HCT116 (cell line): ENCODE measurements around the gene ENDOD1. TPM values are rescaled to one million over a fixed set of nuclear protein-coding genes. Genes with fewer than 3 reads are reported as not detected.

Source experiments
- ATAC-seq: fragments of 200-7000 bp; cut with Tn5 transposase; 2 replicates; pipeline ENCODE4 v1.9.1; 2020; ENCODE audit warnings: mild to moderate bottlenecking, moderate library complexity
- BruUV-seq: library from RNA; stranded (reverse); fragments of 400-500 nt; replicated peaks from 2 replicates; lab custom pipeline; 2021; lab: Mats Ljungman, UMichigan
- CTCF ChIA-PET: fragments of 300-600 bp; sonication (Branson Sonifier 250); formaldehyde crosslinking; loops from one replicate; lab custom pipeline; 2021; ENCODE audit warnings: antibody characterized with exemption; lab: Charles Lee
- POLR2A ChIA-PET: fragments of 300-600, 350-600 bp; sonication (Branson Sonifier 250); formaldehyde crosslinking; loops from one replicate; lab custom pipeline; 2021; ENCODE audit warnings: antibody characterized with exemption; lab: Charles Lee
- RAD21 ChIA-PET, 2 experiments: fragments of 300-600 bp; sonication (Branson Sonifier 250); formaldehyde crosslinking; loops; one replicate each; lab custom pipeline; 2023; ENCODE audit warnings: low total read pairs in 2 of 2; ENCODE audit not compliant: uncharacterized antibody in 2 of 2, unreplicated experiment in 2 of 2, low non-redundant PET in 1 of 2; lab: Charles Lee
- DNase-seq: peaks from one replicate; pipeline ENCODE4 v3.0.0-alpha.2; 2010; ENCODE audit warnings: low read depth, low spot score
- H2AFZ ChIP-seq: fragments of 200-600 bp; shearing (Covaris generic), sonication (generic); 2 replicates; pipeline ENCODE4 v1.6.1; 2017; ENCODE audit warnings: low read depth, mixed run types, mixed read lengths, antibody characterized with exemption, low read length; ENCODE audit not compliant: poor library complexity, severe bottlenecking
- H3K27ac ChIP-seq: 2 replicates; pipeline ENCODE4 v1.5.1; 2012; ENCODE audit warnings: low read depth, low read length
- H3K27me3 ChIP-seq: fragments of 200-600 bp; sonication (generic); 2 replicates; pipeline ENCODE4 v1.6.1; 2016; ENCODE audit warnings: mixed run types, low read length, mixed read lengths; ENCODE audit not compliant: insufficient read depth
- H3K36me3 ChIP-seq, 2 experiments: fragments of 200-500 bp in 1 of 2; fragments of 200-600 bp in 1 of 2; sonication (Bioruptor generic) in 1 of 2; sonication (generic) in 1 of 2; 2 replicates each; pipeline versions ENCODE4 v1.5.1 to v1.6.1; 2014 to 2016; ENCODE audit warnings: low read length in 2 of 2, inconsistent platforms in 1 of 2, mixed read lengths in 1 of 2, mixed run types in 1 of 2; ENCODE audit not compliant: insufficient read depth in 2 of 2, control insufficient read depth in 1 of 2
- H3K4me1 ChIP-seq, 2 experiments: fragments of 200-600 bp in 1 of 2; sonication (generic) in 1 of 2; 2 replicates each; pipeline versions ENCODE4 v1.5.1 to v1.6.1; 2012 to 2017; ENCODE audit warnings: low read length in 2 of 2, inconsistent platforms in 1 of 2, mild to moderate bottlenecking in 1 of 2, mixed read lengths in 1 of 2, mixed run types in 1 of 2, moderate library complexity in 1 of 2; ENCODE audit not compliant: insufficient read depth in 2 of 2, control insufficient read depth in 1 of 2
- H3K4me2 ChIP-seq: fragments of 200-600 bp; sonication (generic); 2 replicates; pipeline ENCODE4 v1.6.1; 2017; ENCODE audit warnings: mixed run types, low read length, mixed read lengths
- H3K4me3 ChIP-seq, 2 experiments: fragments of 200-600 bp in 1 of 2; sonication (generic) in 1 of 2; replicated peaks in 1 of 2; 2 replicates each; pipeline ENCODE4 v1.5.1; 2011 to 2016; ENCODE audit warnings: low read length in 2 of 2, control low read depth in 1 of 2, low read depth in 1 of 2, mild to moderate bottlenecking in 1 of 2, mixed read lengths in 1 of 2, mixed run types in 1 of 2
- H3K79me2 ChIP-seq: fragments of 200-600 bp; sonication (generic); 2 replicates; pipeline ENCODE4 v1.6.1; 2017; ENCODE audit warnings: mild to moderate bottlenecking, mixed run types, low read length, moderate library complexity, mixed read lengths; ENCODE audit not compliant: insufficient read depth
- H3K9ac ChIP-seq: fragments of 200-600 bp; sonication (generic); 2 replicates; pipeline ENCODE4 v1.6.1; 2016; ENCODE audit warnings: low read length, mixed read lengths
- H3K9me2 ChIP-seq: fragments of 200-600 bp; sonication (generic), shearing (Covaris generic); 2 replicates; pipeline ENCODE4 v1.6.1; 2017; ENCODE audit warnings: mixed run types, mild to moderate bottlenecking, moderate library complexity; ENCODE audit not compliant: insufficient read depth
- H3K9me3 ChIP-seq, 2 experiments: fragments of 200-500 bp in 1 of 2; fragments of 200-600 bp in 1 of 2; sonication (Bioruptor generic) in 1 of 2; sonication (generic) in 1 of 2; 2 replicates each; pipeline ENCODE4 v1.6.1; 2014 to 2017; ENCODE audit warnings: low read length in 2 of 2, mixed read lengths in 2 of 2, inconsistent platforms in 1 of 2, low read depth in 1 of 2, mild to moderate bottlenecking in 1 of 2, mixed run types in 1 of 2, moderate library complexity in 1 of 2; ENCODE audit not compliant: control insufficient read depth in 1 of 2, insufficient read depth in 1 of 2
- H4K20me1 ChIP-seq: fragments of 200-600 bp; sonication (generic), shearing (Covaris generic); 2 replicates; pipeline ENCODE4 v1.6.1; 2017; ENCODE audit warnings: mixed run types, mild to moderate bottlenecking, moderate library complexity; ENCODE audit not compliant: insufficient read depth
- ATF3 ChIP-seq: IDR thresholded peaks from 2 replicates; pipeline ENCODE4 v1.6.1; 2012
- CEBPB ChIP-seq: IDR thresholded peaks from 2 replicates; pipeline ENCODE4 v1.6.1; 2012; ENCODE audit warnings: low read depth
- ELF1 ChIP-seq: IDR thresholded peaks from 2 replicates; pipeline ENCODE4 v1.6.1; 2012; ENCODE audit warnings: low read depth, borderline replicate concordance
- FOSL1 ChIP-seq: IDR thresholded peaks from 2 replicates; pipeline ENCODE4 v1.6.1; 2012; ENCODE audit warnings: low read depth
- JUND ChIP-seq: IDR thresholded peaks from 2 replicates; pipeline ENCODE4 v1.6.1; 2012
- MAX ChIP-seq: IDR thresholded peaks from 2 replicates; pipeline ENCODE4 v1.6.1; 2012
- POLR2A ChIP-seq: IDR thresholded peaks from 2 replicates; pipeline ENCODE4 v1.7.0; 2011; ENCODE audit warnings: borderline replicate concordance; ENCODE audit not compliant: insufficient read depth, insufficient read length; ENCODE audit errors: extremely low read depth
- REST ChIP-seq: IDR thresholded peaks from 2 replicates; pipeline ENCODE4 v1.6.1; 2012; ENCODE audit warnings: low read depth
- TCF7L2 ChIP-seq: IDR thresholded peaks from 2 replicates; pipeline ENCODE4 v1.7.0; 2011; ENCODE audit warnings: borderline replicate concordance, inconsistent platforms; ENCODE audit not compliant: insufficient read depth, insufficient read length; ENCODE audit errors: extremely low read depth
- YY1 ChIP-seq: IDR thresholded peaks from 2 replicates; pipeline ENCODE4 v1.6.1; 2011; ENCODE audit warnings: low read length, low read depth, moderate library complexity, mild to moderate bottlenecking; ENCODE audit not compliant: insufficient replicate concordance; ENCODE audit errors: extremely low read depth
- ZNF274 ChIP-seq: fragments of 200-500 bp; sonication (Bioruptor generic); IDR thresholded peaks from 2 replicates; pipeline ENCODE4 v1.6.1; 2014; ENCODE audit warnings: mild to moderate bottlenecking, low read depth, low read length, inconsistent platforms
- intact Hi-C: fragments of 100-400 bp; cut with micrococcal nuclease; formaldehyde crosslinking; loops from 2 replicates; pipeline ENCODE4 v1.10.0; 2022
- total RNA-seq: library from RNA; stranded (reverse); gene quantifications from one replicate; pipeline ENCODE4 v1.2.1, GENCODE V29; 2021; ENCODE audit not compliant: unreplicated experiment

The ENDOD1 gene
- total RNA-seq, 1 experiment from 2014 or later = 33.6 TPM

- Histone ChIP-seq H3K9ac (no peak overlapping the region), H4K20me1 (no peaks in the 10 kb centered on the region), H3K4me3 (no peak overlapping the region), H3K9me2 (no peaks in the 10 kb centered on the region), H3K27me3 (no peaks in the 10 kb centered on the region), H3K79me2 (no peaks in the 10 kb centered on the region), H3K36me3 (no peaks in the 10 kb centered on the region), H3K4me2 (peak overlapping the region; percentile 57; the same call in 1 of the 2 replicates), H3K4me1 (peaks cover 32 to 55% of the 10 kb centered on the region in 2 experiments), H3K27ac (no peak overlapping the region), H2AFZ (no peak overlapping the region)
- ATAC-seq = no peak
- no peak for DNase-seq
- RAD21 ChIA-PET = interaction anchor here in 1 of 2 experiments (0.9 kb wide), 1 partner anchor 56 kb away, joined by 3 read pairs; no protein-coding TSS in a partner anchor
- no TSS peak for BruUV-seq
- POLR2A ChIA-PET = interaction anchor here (1.0 to 1.8 kb wide), 3 partner anchors 26 to 81 kb away, joined by 5 to 16 read pairs (median 5); partner anchors contain the start of gene SRSF8
- TF ChIP-seq ELF1 = no peak
- no peak for TF ChIP-seq ATF3
- TF ChIP-seq JUND = no peak
- TF ChIP-seq CEBPB = no peak
- no peak for TF ChIP-seq YY1
- no peak for TF ChIP-seq MAX
- TF ChIP-seq REST = no peak
- TF ChIP-seq ZNF274 = no peak
- no peak for TF ChIP-seq POLR2A
- TF ChIP-seq FOSL1 = no peak
- no peak for TF ChIP-seq TCF7L2
- TF ChIP-seq, all 23 proteins: peak for 0
- CTCF ChIA-PET = interaction anchor here (1.0 to 2.5 kb wide), 4 partner anchors 11 to 558 kb away, joined by 3 to 10 read pairs (median 4); partner anchors contain the start of gene SRSF8
- H3K9me3 ChIP-seq = no peaks in the 10 kb centered on the region
- intact Hi-C loops = no loop called here
These were observed 58.8 kb downstream of the ENDOD1 start for GRCh38 chr11:95148406-95148805.
